Uterus (tissue), 4 donors: ENCODE results near the gene RETNLB. TPM values are rescaled to one million over a fixed set of nuclear protein-coding genes. Genes with fewer than 3 reads are reported as not detected.

Experiments used
- DNase-seq, 2 donors: peaks; one replicate each; pipeline ENCODE4 v3.0.0-alpha.2; 2019 to 2020
- H3K27ac ChIP-seq, 2 donors: fragments of 200-600 bp; sonication (generic); 1 replicate in 1 of 2; 2 replicates in 1 of 2; pipeline ENCODE4 v1.5.1; 2016 to 2018
- H3K27me3 ChIP-seq, 2 donors: fragments of 200-600 bp; sonication (generic); one replicate each; pipeline ENCODE4 v1.5.1; 2018 to 2019; ENCODE audit warnings: control low read depth in 1 of 2
- H3K36me3 ChIP-seq, 2 donors: fragments of 200-600 bp; sonication (generic); one replicate each; pipeline ENCODE4 v1.5.1; 2019; ENCODE audit warnings: control low read depth in 1 of 2
- H3K4me1 ChIP-seq, 2 donors: fragments of 200-600 bp; sonication (generic); one replicate each; pipeline ENCODE4 v1.5.1; 2018 to 2019; ENCODE audit warnings: control low read depth in 1 of 2
- H3K4me3 ChIP-seq, 2 donors: fragments of 200-600 bp; sonication (generic); 1 replicate in 1 of 2; 2 replicates in 1 of 2; pipeline ENCODE4 v1.5.1; 2018 to 2019; ENCODE audit warnings: mild to moderate bottlenecking in 1 of 2
- H3K9me3 ChIP-seq, 2 donors: fragments of 200-600 bp; sonication (generic); one replicate each; pipeline ENCODE4 v1.5.1; 2019; ENCODE audit warnings: control low read depth in 1 of 2
- POLR2A ChIP-seq, 2 donors: fragments of 450-650 bp; IDR thresholded peaks; one replicate each; pipeline ENCODE4 v1.6.1; 2016; ENCODE audit warnings: antibody characterized with exemption in 2 of 2, mild to moderate bottlenecking in 1 of 2, moderate library complexity in 1 of 2
- intact Hi-C: fragments of 100-400 bp; cut with DNase I; formaldehyde crosslinking; loops from one replicate; pipeline ENCODE4 v1.15.1; 2023; ENCODE audit warnings: low total_unique reads
- small RNA-seq: library from RNA; depleted of rRNA; stranded (forward); fragments of <200 nt; gene quantifications from one replicate; pipeline ENCODE3, GENCODE V24; 2016
- total RNA-seq, 4 donors: library from RNA; depleted of rRNA in 3 of 4; stranded (reverse); fragments of >200 nt in 3 of 4; gene quantifications; one replicate each; pipeline versions ENCODE4 v1.1.0 to v1.2.4, GENCODE V29; 2014 to 2023
- TF ChIP-seq, protein P1 (sequence below), 4 experiments: fragments of 200-600 bp in 2 of 4; fragments of 450-650 bp in 2 of 4; sonication (generic) in 2 of 4; IDR thresholded peaks; one replicate each; pipeline ENCODE4 v1.5.1; 2016 to 2019; ENCODE audit warnings: antibody characterized with exemption in 4 of 4, mild to moderate bottlenecking in 2 of 4, moderate library complexity in 1 of 4
- donor health status: DM: yes; HTN: yes; CAD: no.

The RETNLB gene
- total RNA-seq, 4 donors from 2014 or later, result not detected

GRCh38 chr3:108713009-108713516, 44.1 kb downstream of the RETNLB start:
- no peak overlapping the region for H3K27ac ChIP-seq
- intact Hi-C loops, result no loop called here
- H3K4me3 ChIP-seq, result no peak overlapping the region
- no peaks in the 10 kb centered on the region for H3K9me3 ChIP-seq
- no peak for DNase-seq
- TF ChIP-seq POLR2A (IDR thresholded peaks at IDR 0.05), result no peak
- TF ChIP-seq, protein P1, sequence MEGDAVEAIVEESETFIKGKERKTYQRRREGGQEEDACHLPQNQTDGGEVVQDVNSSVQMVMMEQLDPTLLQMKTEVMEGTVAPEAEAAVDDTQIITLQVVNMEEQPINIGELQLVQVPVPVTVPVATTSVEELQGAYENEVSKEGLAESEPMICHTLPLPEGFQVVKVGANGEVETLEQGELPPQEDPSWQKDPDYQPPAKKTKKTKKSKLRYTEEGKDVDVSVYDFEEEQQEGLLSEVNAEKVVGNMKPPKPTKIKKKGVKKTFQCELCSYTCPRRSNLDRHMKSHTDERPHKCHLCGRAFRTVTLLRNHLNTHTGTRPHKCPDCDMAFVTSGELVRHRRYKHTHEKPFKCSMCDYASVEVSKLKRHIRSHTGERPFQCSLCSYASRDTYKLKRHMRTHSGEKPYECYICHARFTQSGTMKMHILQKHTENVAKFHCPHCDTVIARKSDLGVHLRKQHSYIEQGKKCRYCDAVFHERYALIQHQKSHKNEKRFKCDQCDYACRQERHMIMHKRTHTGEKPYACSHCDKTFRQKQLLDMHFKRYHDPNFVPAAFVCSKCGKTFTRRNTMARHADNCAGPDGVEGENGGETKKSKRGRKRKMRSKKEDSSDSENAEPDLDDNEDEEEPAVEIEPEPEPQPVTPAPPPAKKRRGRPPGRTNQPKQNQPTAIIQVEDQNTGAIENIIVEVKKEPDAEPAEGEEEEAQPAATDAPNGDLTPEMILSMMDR (IDR thresholded peaks at IDR 0.05), result no peak
- no peaks in the 10 kb centered on the region for H3K4me1 ChIP-seq
- no peaks in the 10 kb centered on the region for H3K27me3 ChIP-seq
- no peaks in the 10 kb centered on the region for H3K36me3 ChIP-seq

Small RNA genes lying within 50 kb of the gene (small RNA-seq; reads per million reads assigned to genes)
- not detected for gene AC092185.1

Other genes starting within 250 kb of the RETNLB start
- under 1 TPM in 2 of 4 donors, not detected in 2; 0.12 to 0.62 TPM for gene MYH15, start 246.8 kb downstream of the RETNLB start, total RNA-seq
- gene CIP2A, start 168.0 kb downstream of the RETNLB start, total RNA-seq, result 10 to 100 TPM in 1 of 4 donors, 1 to 10 TPM in 2, not detected in 1; 3.3 to 31.5 (median 8.2) TPM
- gene DZIP3, start 167.7 kb downstream of the RETNLB start, total RNA-seq, result 10 to 100 TPM in 3 of 4 donors, 1 to 10 TPM in 1; 8.8 to 39.5 (median 25.7) TPM
- 1 to 10 TPM in 1 of 4 donors, under 1 TPM in 2, not detected in 1; 0.26 to 3.5 (median 0.35) TPM for gene TRAT1, start 65.4 kb upstream of the RETNLB start, total RNA-seq
- not detected for gene GUCA1C, start 196.5 kb upstream of the RETNLB start, total RNA-seq